Ishikawa (cell line): ENCODE measurements around the gene KLRF2.

Experiments used
- CEBPB ChIP-seq: IDR thresholded peaks from 2 replicates; pipeline ENCODE4 v1.6.1; 2012
- CREB1 ChIP-seq: IDR thresholded peaks from 2 replicates; pipeline ENCODE4 v1.6.1; 2012; ENCODE audit warnings: low read depth
- EGR1 ChIP-seq: IDR thresholded peaks from 2 replicates; pipeline ENCODE4 v1.6.1; 2012
- EP300 ChIP-seq: IDR thresholded peaks from 2 replicates; pipeline ENCODE4 v1.6.1; 2012; ENCODE audit warnings: borderline replicate concordance
- FOXM1 ChIP-seq: IDR thresholded peaks from 2 replicates; pipeline ENCODE4 v1.6.1; 2012; ENCODE audit warnings: low read depth, borderline replicate concordance
- RAD21 ChIP-seq: IDR thresholded peaks from 2 replicates; pipeline ENCODE4 v1.6.1; 2012; ENCODE audit warnings: low read depth
- TAF1 ChIP-seq: IDR thresholded peaks from 2 replicates; pipeline ENCODE4 v1.6.1; 2012; ENCODE audit warnings: low read depth, mild to moderate bottlenecking
- TCF12 ChIP-seq: IDR thresholded peaks from 2 replicates; pipeline ENCODE4 v1.6.1; 2012; ENCODE audit warnings: low read depth
- TEAD4 ChIP-seq: IDR thresholded peaks from 2 replicates; pipeline ENCODE4 v1.6.1; 2012
- USF1 ChIP-seq: IDR thresholded peaks from 2 replicates; pipeline ENCODE4 v1.6.1; 2012
- YY1 ChIP-seq: IDR thresholded peaks from 2 replicates; pipeline ENCODE4 v1.6.1; 2012; ENCODE audit warnings: low read depth
- ZBTB7A ChIP-seq: IDR thresholded peaks from 2 replicates; pipeline ENCODE4 v1.6.1; 2012; ENCODE audit warnings: low read depth
- TF ChIP-seq, protein P1 (sequence below): IDR thresholded peaks from 2 replicates; pipeline ENCODE4 v1.6.1; 2012; ENCODE audit warnings: low read depth, mild to moderate bottlenecking
- TF ChIP-seq, protein P2 (sequence below): IDR thresholded peaks from 2 replicates; pipeline ENCODE4 v1.6.1; 2012

DNA sequence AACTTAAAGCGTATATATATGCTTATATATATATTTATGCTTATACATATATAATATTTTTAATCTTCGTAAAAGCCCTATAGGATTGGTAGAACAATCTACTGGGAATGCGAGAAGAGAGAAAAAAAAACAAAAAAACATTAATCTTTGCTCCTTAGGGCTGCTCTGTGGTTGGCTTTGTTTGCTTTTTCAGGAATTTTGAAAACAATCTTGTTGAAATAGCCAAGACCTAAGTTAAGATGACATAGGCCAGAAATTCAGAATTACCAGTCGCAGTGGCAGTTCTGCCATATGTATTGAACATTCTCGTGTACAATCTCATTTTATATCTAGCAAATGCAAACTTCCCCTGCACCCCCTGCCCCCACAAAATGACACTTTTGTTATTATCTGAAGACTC, 699 bp downstream of the KLRF2 start:
- no peak for TF ChIP-seq ZBTB7A
- no peak for TF ChIP-seq EP300
- TF ChIP-seq, protein P1, sequence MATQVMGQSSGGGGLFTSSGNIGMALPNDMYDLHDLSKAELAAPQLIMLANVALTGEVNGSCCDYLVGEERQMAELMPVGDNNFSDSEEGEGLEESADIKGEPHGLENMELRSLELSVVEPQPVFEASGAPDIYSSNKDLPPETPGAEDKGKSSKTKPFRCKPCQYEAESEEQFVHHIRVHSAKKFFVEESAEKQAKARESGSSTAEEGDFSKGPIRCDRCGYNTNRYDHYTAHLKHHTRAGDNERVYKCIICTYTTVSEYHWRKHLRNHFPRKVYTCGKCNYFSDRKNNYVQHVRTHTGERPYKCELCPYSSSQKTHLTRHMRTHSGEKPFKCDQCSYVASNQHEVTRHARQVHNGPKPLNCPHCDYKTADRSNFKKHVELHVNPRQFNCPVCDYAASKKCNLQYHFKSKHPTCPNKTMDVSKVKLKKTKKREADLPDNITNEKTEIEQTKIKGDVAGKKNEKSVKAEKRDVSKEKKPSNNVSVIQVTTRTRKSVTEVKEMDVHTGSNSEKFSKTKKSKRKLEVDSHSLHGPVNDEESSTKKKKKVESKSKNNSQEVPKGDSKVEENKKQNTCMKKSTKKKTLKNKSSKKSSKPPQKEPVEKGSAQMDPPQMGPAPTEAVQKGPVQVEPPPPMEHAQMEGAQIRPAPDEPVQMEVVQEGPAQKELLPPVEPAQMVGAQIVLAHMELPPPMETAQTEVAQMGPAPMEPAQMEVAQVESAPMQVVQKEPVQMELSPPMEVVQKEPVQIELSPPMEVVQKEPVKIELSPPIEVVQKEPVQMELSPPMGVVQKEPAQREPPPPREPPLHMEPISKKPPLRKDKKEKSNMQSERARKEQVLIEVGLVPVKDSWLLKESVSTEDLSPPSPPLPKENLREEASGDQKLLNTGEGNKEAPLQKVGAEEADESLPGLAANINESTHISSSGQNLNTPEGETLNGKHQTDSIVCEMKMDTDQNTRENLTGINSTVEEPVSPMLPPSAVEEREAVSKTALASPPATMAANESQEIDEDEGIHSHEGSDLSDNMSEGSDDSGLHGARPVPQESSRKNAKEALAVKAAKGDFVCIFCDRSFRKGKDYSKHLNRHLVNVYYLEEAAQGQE = no peak
- no peak for TF ChIP-seq YY1
- TF ChIP-seq TEAD4 = no peak
- TF ChIP-seq TAF1 = no peak
- TF ChIP-seq, protein P2, sequence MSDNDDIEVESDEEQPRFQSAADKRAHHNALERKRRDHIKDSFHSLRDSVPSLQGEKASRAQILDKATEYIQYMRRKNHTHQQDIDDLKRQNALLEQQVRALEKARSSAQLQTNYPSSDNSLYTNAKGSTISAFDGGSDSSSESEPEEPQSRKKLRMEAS = no peak
- TF ChIP-seq EGR1 = no peak
- TF ChIP-seq TCF12 = no peak
- no peak for TF ChIP-seq USF1
- TF ChIP-seq CREB1 = no peak
- no peak for TF ChIP-seq RAD21
- no peak for TF ChIP-seq FOXM1
- TF ChIP-seq CEBPB = no peak
